Osteoblast (primary cell): ENCODE data around the gene PSD4. TPM values are rescaled to one million over a fixed set of nuclear protein-coding genes. Genes with fewer than 3 reads are reported as not detected.

Experiments
- DNase-seq: peaks from one replicate; pipeline ENCODE4 v3.0.0; 2011; ENCODE audit warnings: low spot score, mixed read lengths; ENCODE audit not compliant: insufficient read length; ENCODE audit errors: missing footprints
- H2AFZ ChIP-seq: 2 replicates; pipeline ENCODE4 v1.6.0; 2011; ENCODE audit warnings: mild to moderate bottlenecking, low read length
- H3K27ac ChIP-seq: 2 replicates; pipeline ENCODE4 v1.5.1; 2011; ENCODE audit warnings: mild to moderate bottlenecking, low read depth, low read length, moderate library complexity
- H3K27me3 ChIP-seq: 2 replicates; pipeline ENCODE4 v1.6.0; 2012; ENCODE audit warnings: mild to moderate bottlenecking, control low read depth, inconsistent platforms, low read length, moderate library complexity; ENCODE audit not compliant: insufficient read depth
- H3K36me3 ChIP-seq: 2 replicates; pipeline ENCODE4 v1.5.1; 2011; ENCODE audit warnings: mild to moderate bottlenecking, low read length, control low read depth, moderate library complexity; ENCODE audit not compliant: insufficient read depth
- H3K4me1 ChIP-seq: 2 replicates; pipeline ENCODE4 v1.5.1; 2011; ENCODE audit warnings: mild to moderate bottlenecking, low read length, control low read depth, moderate library complexity; ENCODE audit not compliant: insufficient read depth
- H3K4me2 ChIP-seq: 2 replicates; pipeline ENCODE4 v1.6.0; 2011; ENCODE audit warnings: mild to moderate bottlenecking, low read length; ENCODE audit not compliant: insufficient read depth
- H3K4me3 ChIP-seq: fragments of 200-600 bp; sonication (generic); 3 replicates; pipeline ENCODE4 v1.5.1; 2012; ENCODE audit warnings: mild to moderate bottlenecking, low read length, inconsistent platforms; ENCODE audit not compliant: insufficient read depth
- H3K79me2 ChIP-seq: 2 replicates; pipeline ENCODE4 v1.6.0; 2012; ENCODE audit warnings: mild to moderate bottlenecking, low read length, control low read depth, inconsistent platforms; ENCODE audit not compliant: insufficient read depth
- H3K9me3 ChIP-seq: 2 replicates; pipeline ENCODE4 v1.5.1; 2011; ENCODE audit warnings: low read depth, low read length, control low read depth
- H4K20me1 ChIP-seq: 2 replicates; pipeline ENCODE4 v1.6.0; 2012; ENCODE audit warnings: mild to moderate bottlenecking, low read length, control low read depth; ENCODE audit not compliant: insufficient read depth
- total RNA-seq: library from RNA; depleted of rRNA; stranded (reverse); fragments of >200 nt; gene quantifications from 2 replicates; pipeline ENCODE4 v1.2.3, GENCODE V29; 2012
- TF ChIP-seq, protein P1 (sequence below): IDR thresholded peaks from 2 replicates; pipeline ENCODE4 v1.5.1; 2011; ENCODE audit warnings: mild to moderate bottlenecking, low read depth, low read length, moderate library complexity; ENCODE audit errors: extremely low read depth

Gene PSD4
- total RNA-seq, 1 donor = 1.8 TPM

DNA sequence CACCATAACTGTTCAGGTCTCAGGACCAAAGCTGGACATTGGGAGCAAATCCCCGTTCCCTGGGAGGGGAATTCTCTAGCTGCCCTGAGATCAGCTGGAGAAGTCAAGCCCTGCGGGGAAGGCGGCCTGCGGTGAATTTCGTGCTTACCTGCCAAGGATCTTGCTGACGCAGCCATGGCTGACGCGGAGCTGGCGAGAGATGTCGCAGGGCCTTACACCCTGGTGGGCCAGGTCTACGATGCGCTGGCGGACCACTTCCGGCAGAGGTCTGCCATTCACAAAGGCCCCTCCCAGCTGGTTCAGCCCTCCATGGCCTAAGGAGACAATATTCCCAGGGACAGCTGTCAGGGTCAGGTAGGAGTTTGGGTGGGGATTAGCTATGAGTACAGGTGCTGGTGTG lies 72.8 kb downstream of the PSD4 start:
- no peak overlapping the region for H2AFZ ChIP-seq
- H4K20me1 ChIP-seq = no peaks in the 10 kb centered on the region
- H3K9me3 ChIP-seq = no peaks in the 10 kb centered on the region
- H3K27me3 ChIP-seq = no peaks in the 10 kb centered on the region
- H3K4me1 ChIP-seq = peaks cover 1% of the 10 kb centered on the region
- no peak overlapping the region for H3K27ac ChIP-seq
- H3K4me2 ChIP-seq = no peak overlapping the region
- no peak for DNase-seq
- TF ChIP-seq, protein P1, sequence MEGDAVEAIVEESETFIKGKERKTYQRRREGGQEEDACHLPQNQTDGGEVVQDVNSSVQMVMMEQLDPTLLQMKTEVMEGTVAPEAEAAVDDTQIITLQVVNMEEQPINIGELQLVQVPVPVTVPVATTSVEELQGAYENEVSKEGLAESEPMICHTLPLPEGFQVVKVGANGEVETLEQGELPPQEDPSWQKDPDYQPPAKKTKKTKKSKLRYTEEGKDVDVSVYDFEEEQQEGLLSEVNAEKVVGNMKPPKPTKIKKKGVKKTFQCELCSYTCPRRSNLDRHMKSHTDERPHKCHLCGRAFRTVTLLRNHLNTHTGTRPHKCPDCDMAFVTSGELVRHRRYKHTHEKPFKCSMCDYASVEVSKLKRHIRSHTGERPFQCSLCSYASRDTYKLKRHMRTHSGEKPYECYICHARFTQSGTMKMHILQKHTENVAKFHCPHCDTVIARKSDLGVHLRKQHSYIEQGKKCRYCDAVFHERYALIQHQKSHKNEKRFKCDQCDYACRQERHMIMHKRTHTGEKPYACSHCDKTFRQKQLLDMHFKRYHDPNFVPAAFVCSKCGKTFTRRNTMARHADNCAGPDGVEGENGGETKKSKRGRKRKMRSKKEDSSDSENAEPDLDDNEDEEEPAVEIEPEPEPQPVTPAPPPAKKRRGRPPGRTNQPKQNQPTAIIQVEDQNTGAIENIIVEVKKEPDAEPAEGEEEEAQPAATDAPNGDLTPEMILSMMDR = no peak
- H3K4me3 ChIP-seq = no peak overlapping the region
- no peaks in the 10 kb centered on the region for H3K79me2 ChIP-seq
- H3K36me3 ChIP-seq = no peaks in the 10 kb centered on the region

DNA sequence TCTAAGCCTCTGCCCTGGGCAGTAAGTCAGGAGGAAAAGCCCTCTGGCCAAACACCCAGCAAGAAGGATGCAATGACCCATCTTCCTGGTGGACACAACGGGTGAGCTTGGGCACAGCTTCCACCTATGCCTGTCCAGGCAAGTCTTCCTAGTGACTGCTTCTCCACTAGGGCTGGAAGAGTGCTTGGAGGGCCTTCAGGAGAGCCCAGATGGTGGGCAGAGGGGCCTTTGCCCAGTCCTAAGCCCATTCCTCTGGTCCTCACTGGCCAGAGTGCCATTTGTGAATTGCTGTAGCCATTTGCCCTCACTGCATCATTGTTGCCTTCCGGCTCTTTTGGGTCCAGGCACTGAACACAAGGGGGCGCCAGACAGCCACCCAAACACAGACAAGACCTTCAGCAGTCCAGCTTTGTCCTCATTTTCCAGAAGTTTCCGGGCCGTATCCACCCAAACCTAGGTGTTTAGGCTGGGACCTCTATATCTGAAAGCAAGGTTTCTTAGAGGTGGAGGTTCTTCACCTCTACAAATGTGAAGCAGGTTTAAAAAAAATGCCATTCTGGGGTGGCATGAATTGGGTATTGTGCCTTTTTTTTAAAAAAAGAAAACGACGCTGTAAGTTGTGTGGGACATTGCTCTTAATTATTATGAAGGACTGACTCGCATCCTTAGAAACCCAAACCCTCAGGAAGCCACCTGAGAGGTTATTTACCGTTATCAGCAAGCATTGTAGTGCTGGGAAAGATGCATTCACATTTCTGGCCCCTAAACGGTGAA lies 75.4 kb downstream of the PSD4 start:
- H3K4me2 ChIP-seq = no peak overlapping the region
- no peaks in the 10 kb centered on the region for H3K4me1 ChIP-seq
- DNase-seq = peak; percentile 95
- no peaks in the 10 kb centered on the region for H4K20me1 ChIP-seq
- TF ChIP-seq, protein P1 = peak; percentile 99
- H3K4me3 ChIP-seq = no peak overlapping the region
- no peaks in the 10 kb centered on the region for H3K79me2 ChIP-seq
- no peaks in the 10 kb centered on the region for H3K9me3 ChIP-seq
- peak overlapping the region; percentile 88 for H2AFZ ChIP-seq
- no peak overlapping the region for H3K27ac ChIP-seq
- H3K36me3 ChIP-seq = no peaks in the 10 kb centered on the region
- no peaks in the 10 kb centered on the region for H3K27me3 ChIP-seq

DNA sequence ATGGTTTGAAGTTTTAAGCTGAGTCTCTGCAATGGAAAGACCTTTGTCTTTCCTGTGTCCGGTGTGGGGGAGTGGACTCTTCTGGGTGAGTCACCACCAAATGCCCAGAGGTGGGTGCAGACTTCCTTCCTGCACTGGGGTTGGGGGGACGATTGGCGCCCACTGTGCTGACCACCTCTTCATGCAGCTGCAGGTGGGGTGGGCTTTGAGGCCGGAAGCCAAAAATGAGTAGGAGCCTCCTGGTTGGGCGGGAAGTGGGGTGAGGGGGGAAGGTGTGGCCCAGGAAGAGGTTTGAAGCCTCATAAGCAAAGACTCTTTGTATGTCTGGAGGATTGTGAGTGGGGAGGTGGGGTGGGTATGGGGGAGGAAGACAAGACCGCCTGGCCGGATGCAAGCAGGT lies 77.3 kb downstream of the PSD4 start:
- H2AFZ ChIP-seq = no peak overlapping the region
- H3K4me2 ChIP-seq = no peak overlapping the region
- H3K27me3 ChIP-seq = no peaks in the 10 kb centered on the region
- no peak overlapping the region for H3K4me3 ChIP-seq
- TF ChIP-seq, protein P1 = no peak
- no peak for DNase-seq
- peaks cover 6% of the 10 kb centered on the region for H3K4me1 ChIP-seq
- H3K27ac ChIP-seq = no peak overlapping the region
- no peaks in the 10 kb centered on the region for H3K36me3 ChIP-seq
- H4K20me1 ChIP-seq = no peaks in the 10 kb centered on the region
- no peaks in the 10 kb centered on the region for H3K79me2 ChIP-seq
- no peaks in the 10 kb centered on the region for H3K9me3 ChIP-seq

DNA sequence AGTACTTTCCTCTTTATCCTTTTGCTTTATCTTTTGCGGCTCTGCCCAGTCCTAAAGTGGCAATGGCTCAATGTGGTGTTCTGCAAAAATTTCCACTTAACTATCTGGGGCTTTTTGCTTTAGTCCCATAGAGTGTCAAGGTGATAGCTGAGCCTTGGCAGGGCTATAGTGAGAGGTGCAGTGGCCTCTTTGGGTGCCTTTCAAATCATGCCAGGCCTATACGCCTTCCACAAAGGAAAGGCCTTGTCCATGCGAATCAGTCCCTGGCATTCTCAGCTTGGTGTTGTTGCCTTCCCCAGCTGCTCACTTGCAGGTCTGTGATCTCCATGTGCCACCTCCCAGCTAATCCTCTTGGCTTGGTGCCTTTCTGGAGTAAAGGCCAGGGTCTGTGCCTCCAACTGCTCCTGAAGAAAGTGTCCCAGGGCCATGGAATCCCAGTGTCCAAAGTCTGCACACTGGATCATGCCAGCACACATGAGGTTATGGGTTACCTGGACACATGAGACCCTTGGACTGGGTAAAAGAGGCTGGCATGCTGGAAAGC lies 78.3 kb downstream of the PSD4 start:
- Histone ChIP-seq H3K36me3 (no peaks in the 10 kb centered on the region), H3K4me2 (no peak overlapping the region), H3K27me3 (no peaks in the 10 kb centered on the region), H3K79me2 (no peaks in the 10 kb centered on the region), H3K4me1 (peaks cover 6% of the 10 kb centered on the region), H4K20me1 (no peaks in the 10 kb centered on the region), H3K4me3 (no peak overlapping the region), H3K27ac (no peak overlapping the region), H2AFZ (no peak overlapping the region), H3K9me3 (no peaks in the 10 kb centered on the region)
- TF ChIP-seq, protein P1 = no peak
- DNase-seq = no peak
